Measurements from ENCODE around the gene CSMD2.

Gene CSMD2

GRCh38 chr1:33841494-33841893 lies 323.5 kb downstream of the CSMD2 start:
- TF ChIP-seq CTCF (conservative IDR thresholded peaks at IDR 0.05), result no peak
- no peak overlapping the region for H3K27ac ChIP-seq

GRCh38 chr1:33837635-33838034 lies 327.4 kb downstream of the CSMD2 start:
- no peak for TF ChIP-seq CTCF (conservative IDR thresholded peaks at IDR 0.05)
- H3K27ac ChIP-seq, result no peak overlapping the region

GRCh38 chr1:33836911-33837310 lies 328.1 kb downstream of the CSMD2 start:
- no peak for TF ChIP-seq CTCF (conservative IDR thresholded peaks at IDR 0.05)
- H3K27ac ChIP-seq, result no peak overlapping the region

- TF ChIP-seq CTCF (conservative IDR thresholded peaks at IDR 0.05), result no peak
- H3K27ac ChIP-seq, result no peak overlapping the region
Measured at GRCh38 chr1:33828654-33829053, 336.4 kb downstream of the CSMD2 start.

- H3K27ac ChIP-seq, result no peak overlapping the region
- TF ChIP-seq CTCF (conservative IDR thresholded peaks at IDR 0.05), result no peak
Measured at GRCh38 chr1:33828059-33828458, 337.0 kb downstream of the CSMD2 start.

- TF ChIP-seq CTCF (conservative IDR thresholded peaks at IDR 0.05), result no peak
- no peak overlapping the region for H3K27ac ChIP-seq
Measured at GRCh38 chr1:33826711-33827110, 338.3 kb downstream of the CSMD2 start.

GRCh38 chr1:33826311-33826710 lies 338.7 kb downstream of the CSMD2 start:
- no peak for TF ChIP-seq CTCF (conservative IDR thresholded peaks at IDR 0.05)
- H3K27ac ChIP-seq, result no peak overlapping the region

GRCh38 chr1:33825506-33825905 lies 339.5 kb downstream of the CSMD2 start:
- no peak overlapping the region for H3K27ac ChIP-seq
- TF ChIP-seq CTCF (conservative IDR thresholded peaks at IDR 0.05), result no peak

Measured in VCaP (cell line).